ENCODE data around the gene CCDC127.
A peak's percentile ranks its signal among the peaks of the same experiment; 100 is the strongest.
"Not testable (repeated sequence)": the region's sequence is repeated elsewhere in the genome, so short reads cannot be mapped to it uniquely, and the experiment has no call there.

The CCDC127 gene

GRCh38 chr5:233426-233825, 15.5 kb upstream of the CCDC127 start:
- DNase-seq = not testable (repeated sequence)

GRCh38 chr5:231661-232060, 13.7 kb upstream of the CCDC127 start:
- DNase-seq = no peak

GRCh38 chr5:230711-231110, 12.8 kb upstream of the CCDC127 start:
- no peak for DNase-seq

GRCh38 chr5:228886-229285, 10.9 kb upstream of the CCDC127 start:
- no peak for DNase-seq

GRCh38 chr5:227375-227774, 9.4 kb upstream of the CCDC127 start:
- not testable (repeated sequence) for DNase-seq

GRCh38 chr5:225334-225733, 7.4 kb upstream of the CCDC127 start:
- no peak for DNase-seq

- DNase-seq = no peak
Observed at GRCh38 chr5:223791-224190, 5.8 kb upstream of the CCDC127 start.

GRCh38 chr5:222951-223715, 5.2 kb upstream of the CCDC127 start:
- not testable (repeated sequence) for DNase-seq

- no peak for DNase-seq
Observed at GRCh38 chr5:219991-220390, 2.0 kb upstream of the CCDC127 start.

GRCh38 chr5:219460-219863, 1.5 kb upstream of the CCDC127 start:
- DNase-seq = peak; percentile 7 to 18

- peak; percentile 16 to 29 for DNase-seq
Observed at GRCh38 chr5:218457-219291, 721 bp upstream of the CCDC127 start.

GRCh38 chr5:216076-216475, 1.9 kb downstream of the CCDC127 start:
- DNase-seq = not testable (repeated sequence)

GRCh38 chr5:215256-215655, 2.7 kb downstream of the CCDC127 start:
- not testable (repeated sequence) for DNase-seq

- no peak for DNase-seq
Observed at GRCh38 chr5:213803-214395, 4.1 kb downstream of the CCDC127 start.

- DNase-seq = no peak
Observed at GRCh38 chr5:208449-209114, 9.4 kb downstream of the CCDC127 start.

GRCh38 chr5:207599-207998, 10.4 kb downstream of the CCDC127 start:
- no peak for DNase-seq

- no peak for DNase-seq
Observed at GRCh38 chr5:206927-207536, 10.9 kb downstream of the CCDC127 start.

GRCh38 chr5:206406-206805, 11.5 kb downstream of the CCDC127 start:
- DNase-seq = no peak

GRCh38 chr5:204966-205670, 12.8 kb downstream of the CCDC127 start:
- DNase-seq = no peak

GRCh38 chr5:204462-204861, 13.5 kb downstream of the CCDC127 start:
- DNase-seq = no peak

GRCh38 chr5:204001-204400, 14.0 kb downstream of the CCDC127 start:
- DNase-seq = no peak

Data from activated CD4-positive, alpha-beta T cell treated with anti-CD3 and anti-CD28 coated beads, Interleukin-2, amount 50 U/mL, for 48 hours (primary cell).